SIG-M5 treated with dmso at 0.1 percent for 504 hours (cell line): ENCODE measurements around the gene SYT2.
"Not testable (repeated sequence)": the region's sequence is repeated elsewhere in the genome, so short reads cannot be mapped to it uniquely, and the experiment has no call there.

Experiments
- DNase-seq: peaks from one replicate; lab custom pipeline; 2025; ENCODE audit not compliant: unreplicated experiment; lab: John Stamatoyannopoulos, UW

SYT2 gene

DNA sequence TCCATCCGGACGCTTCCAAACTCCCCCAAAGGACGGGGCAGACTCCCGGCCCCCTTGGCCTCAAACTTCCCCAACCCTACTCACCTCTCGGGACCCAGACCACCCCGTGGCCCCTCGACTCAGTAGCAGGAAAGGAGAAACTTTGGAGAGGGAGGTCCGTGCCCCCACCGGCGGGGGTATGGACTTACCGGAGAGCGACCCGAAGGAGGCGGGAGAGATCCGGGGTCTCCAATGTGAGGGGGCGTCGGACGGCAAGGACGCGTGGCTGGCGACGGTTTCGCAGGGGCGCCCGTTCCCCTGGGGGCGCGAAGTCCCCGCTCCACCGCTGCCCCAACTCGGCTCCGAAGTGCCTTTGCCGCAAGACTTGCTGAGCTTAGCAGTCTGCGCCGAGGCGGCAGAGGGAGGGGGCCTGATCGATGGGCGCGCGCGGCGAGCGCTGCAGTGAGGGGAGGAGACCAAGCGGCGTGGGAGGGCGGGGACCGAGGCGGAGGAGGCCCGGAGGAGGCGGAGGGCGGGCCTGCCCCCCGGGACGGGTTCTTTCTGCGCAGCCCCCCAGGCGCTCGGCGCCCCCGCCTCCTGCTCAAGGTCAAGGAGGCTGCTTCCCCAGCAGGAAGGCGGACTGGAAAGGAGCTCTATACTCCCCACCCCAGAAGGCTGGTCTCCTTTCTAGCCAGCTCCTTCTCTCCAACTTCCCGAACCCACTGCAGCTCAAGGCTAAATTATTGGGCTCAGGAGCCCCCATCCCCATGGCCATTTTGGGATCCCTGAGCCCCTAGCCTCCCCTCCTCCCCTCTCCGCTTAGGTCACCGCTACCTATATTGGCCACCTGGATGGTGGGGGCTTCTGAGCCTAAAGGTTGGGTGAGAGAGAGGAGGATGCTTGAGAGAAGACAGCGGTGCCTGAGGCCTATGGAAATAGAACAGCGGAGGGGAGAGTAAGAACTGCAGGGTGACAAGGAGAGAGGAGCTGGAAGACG, at the start of gene SYT2:
Gene SYT2, minus strand, starts transcription at position 385 of the 976 bp plus-strand sequence. CDS start 104,682 bp downstream, outside the sequence.
- DNase-seq, result no peak

DNA sequence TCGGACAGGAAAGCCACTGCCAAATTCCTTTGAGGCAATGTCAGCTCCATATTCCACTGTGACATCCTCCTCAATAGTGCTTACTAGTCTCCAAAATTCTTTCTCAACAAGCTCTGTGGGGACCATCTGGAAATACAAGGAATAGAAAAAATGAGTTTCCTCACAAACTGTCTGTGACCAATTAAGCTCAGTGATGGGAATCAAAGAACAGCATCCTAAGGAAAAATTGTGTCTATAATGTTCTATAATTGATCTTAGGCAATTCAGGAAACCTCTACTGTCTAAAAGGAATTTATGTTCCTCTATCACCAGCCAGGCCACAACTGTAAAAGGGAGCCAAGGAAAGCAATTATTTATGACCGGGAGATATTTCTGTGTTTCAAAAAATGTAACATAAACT, 46.1 kb upstream of the SYT2 start:
- DNase-seq, result no peak

DNA sequence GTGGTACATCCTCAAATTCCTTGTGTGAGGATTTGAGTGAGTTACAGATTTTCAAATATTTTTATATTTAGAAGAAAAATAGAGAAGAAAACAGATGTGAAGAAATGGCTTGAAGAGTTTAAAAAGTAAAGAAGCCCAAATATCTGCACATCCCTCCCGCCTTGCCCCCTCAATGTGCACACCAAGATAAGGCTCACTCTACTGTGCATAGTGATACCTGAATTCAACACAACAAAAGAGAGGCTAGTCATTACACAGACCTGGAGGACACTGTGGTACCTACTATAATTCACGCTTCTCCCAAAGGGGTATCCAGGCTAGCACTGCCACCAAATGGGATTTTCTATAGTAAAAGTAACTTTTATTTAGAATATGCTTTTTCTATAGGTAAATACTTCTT, 44.0 kb upstream of the SYT2 start:
- no peak for DNase-seq

DNA sequence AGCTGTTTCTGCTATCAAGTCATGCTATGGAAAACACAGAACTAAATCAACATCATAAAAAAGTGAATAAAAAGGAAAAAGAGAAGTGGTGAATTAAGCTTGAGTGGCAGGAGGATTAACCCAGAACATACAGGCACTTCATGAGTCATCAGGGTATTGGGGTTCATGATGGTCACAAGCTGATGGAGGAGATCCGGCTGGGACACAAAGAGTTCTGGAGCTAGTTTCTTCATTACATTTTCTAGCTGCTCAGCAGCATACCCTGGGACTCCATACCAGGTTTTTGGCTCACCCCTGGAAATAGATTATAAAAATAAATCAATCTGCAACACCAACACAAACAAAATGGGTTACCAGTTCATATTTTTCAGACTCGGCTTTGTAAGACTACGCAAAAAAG, 42.5 kb upstream of the SYT2 start:
- peak; percentile 9 for DNase-seq

DNA sequence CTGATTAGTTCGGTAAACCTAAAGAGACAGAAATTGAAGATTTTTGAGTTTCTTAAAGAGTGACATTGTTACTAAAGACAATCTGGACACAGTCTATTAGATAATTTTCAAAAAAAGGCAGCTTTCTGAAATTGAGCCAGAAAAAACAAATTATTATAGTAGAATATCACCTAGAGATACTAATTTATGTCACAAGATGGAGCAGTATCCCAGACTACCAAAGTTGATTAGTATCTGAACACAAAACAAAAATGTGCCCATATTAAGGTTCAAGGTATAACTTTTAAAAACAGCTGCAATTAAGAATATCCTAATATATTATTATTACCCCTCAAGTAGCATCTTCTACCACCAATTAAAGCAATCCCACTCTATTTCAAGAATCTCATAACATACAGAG, 40.5 kb upstream of the SYT2 start:
- DNase-seq, result no peak

DNA sequence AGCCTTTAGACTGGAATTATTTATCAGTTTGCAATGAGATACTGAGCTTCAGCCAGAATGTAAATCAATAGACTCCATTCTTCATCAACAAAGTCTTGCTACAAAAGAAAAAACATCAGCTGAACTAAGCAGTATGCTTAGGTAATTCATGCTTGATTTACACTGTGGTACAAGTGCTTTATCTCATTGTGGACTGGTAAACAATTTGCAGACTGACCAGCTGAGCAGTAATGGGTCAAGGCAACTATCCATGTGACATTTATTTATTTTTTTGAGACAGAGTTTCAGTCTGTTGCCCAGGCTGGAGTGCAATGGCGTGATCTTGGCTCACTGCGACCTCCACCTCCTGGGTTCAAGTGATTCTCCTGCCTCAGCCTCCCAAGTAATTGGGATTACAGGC, 39.8 kb upstream of the SYT2 start:
- no peak for DNase-seq

DNA sequence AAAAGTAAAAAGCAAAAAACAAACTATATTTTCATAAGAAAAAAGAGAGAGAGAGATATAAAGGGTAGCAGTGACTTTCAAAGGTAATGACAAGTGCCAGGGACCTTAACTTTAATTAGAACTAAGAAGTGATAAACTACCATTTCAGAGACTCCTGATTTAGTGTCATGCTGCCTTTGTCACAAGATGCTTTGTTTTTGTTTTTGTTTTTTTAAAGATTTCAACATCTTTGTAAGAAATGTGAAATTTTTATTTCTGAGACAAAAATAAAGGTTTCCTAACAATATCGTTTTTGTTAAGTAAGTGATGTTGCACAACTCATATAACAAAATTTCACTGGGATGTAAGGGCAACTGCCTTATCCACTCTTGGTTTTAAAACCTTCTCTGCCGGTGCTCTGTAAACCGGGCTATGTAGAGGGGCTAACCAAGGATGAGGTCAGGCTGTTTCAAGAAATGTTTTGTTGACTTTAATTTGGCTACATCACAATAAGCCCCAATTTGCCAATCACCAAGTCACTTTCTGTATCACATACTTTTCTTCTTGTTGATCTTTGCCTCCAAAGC, 35.2 kb upstream of the SYT2 start:
- DNase-seq, result no peak

DNA sequence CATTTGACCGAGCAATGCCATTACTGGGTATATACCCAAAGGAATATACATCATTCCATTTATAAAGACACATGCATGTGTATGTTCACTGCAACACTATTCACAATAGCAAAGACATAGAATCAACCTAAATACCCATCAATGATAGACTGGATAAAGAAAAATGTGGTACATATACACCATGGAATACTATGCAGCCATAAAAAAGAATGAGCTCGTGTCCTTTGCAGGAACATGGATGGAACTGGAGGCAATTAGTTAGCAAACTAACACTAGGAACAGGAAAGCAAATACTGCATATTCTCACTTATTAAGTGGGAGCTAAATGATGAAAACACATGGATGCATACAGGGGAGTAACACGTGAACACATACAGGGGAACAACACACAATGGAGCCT, 34.5 kb upstream of the SYT2 start:
- not testable (repeated sequence) for DNase-seq

DNA sequence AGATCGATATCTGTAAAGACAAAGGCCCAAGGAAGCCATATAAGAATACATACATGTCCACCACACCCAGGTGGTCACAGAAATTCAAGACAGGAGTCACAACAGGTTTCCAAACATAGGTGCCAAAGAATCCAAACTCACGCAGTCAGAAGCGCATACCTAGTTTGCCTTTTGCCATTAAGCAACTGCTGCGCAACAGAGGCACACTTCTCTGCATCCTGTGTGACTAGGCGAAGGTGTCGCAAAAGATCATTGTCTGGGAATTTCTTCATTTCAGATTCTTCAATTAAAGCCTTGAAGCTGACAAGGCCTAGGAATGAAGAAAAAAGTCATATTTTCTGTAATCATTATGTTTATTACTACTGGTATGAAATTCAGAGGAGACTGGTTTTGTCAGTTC, 32.2 kb upstream of the SYT2 start:
- DNase-seq, result no peak

DNA sequence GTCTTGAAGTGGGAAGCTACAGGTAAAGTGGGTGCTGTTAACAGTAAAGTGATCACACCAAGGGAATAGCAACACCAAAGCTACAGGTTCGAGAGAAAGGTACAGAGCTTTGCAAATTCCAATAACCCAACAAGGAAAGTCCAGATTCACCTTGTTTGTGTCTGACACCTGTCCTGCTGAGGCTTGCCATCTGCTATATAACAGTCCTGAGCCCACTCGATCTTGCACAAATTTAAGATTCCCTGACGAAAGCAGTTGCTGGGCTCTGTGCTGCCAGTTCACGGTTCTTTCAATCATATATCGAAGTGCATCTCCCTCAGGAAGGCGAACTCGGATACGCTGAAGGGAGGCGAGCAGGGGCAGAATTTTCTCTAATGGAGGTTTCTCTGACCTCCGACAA, 23.0 kb upstream of the SYT2 start:
- DNase-seq, result no peak

DNA sequence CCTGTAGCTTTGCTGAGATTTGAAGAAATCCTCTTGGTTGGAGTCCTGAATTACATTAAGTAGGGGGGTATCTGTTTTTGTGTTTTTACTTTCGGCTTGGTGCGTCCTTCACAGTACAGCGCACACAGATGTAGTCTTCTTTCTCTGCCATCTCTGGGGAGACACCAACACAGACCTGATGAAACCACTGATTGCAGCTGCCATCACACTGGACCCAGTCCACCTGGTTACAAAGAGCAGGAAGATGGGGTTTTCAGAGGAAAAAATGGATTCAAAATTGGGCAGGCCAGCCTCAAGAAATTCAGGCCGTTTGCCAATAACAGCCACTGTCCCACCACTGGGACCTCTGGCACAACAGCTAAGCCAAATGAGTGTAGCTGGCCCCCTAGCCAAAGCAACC, 18.7 kb upstream of the SYT2 start:
- DNase-seq, result no peak

DNA sequence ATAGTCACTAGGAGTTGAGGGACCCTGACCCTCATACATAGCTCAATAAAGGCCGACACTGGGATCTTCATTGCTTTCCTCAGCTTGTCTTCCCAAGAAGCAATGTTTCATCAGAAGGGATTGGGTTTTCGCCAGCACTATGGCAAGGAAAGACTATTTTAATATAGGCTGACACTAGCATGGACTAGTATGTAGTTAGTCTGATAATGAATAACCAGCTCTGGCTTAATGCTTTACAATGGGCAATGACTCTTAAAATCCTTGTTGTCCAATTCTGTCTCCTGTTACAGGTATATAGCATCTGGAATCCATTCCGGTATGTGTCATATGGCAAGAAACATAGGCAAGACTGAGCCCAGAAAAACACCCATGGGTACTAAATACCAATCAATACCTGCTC, 15.3 kb upstream of the SYT2 start:
- DNase-seq, result no peak

DNA sequence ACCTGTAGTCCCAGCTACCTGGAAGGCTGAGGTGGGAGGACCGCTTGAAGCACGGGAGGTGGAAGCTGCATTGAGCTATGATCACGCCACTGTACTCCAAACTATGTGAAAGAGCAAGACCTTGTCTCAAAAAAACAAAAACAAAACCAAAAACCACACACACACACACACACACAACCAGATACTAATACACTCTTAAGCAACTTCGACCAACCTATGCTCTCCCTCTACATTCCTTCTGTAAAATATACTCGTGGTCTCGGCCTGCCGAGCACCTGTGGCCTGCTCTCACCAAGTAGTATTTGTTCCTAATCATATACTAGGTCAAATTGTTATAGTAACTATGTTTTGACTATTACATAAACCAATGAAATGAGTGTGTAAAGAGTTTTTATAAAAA, 13.5 kb upstream of the SYT2 start:
- no peak for DNase-seq

DNA sequence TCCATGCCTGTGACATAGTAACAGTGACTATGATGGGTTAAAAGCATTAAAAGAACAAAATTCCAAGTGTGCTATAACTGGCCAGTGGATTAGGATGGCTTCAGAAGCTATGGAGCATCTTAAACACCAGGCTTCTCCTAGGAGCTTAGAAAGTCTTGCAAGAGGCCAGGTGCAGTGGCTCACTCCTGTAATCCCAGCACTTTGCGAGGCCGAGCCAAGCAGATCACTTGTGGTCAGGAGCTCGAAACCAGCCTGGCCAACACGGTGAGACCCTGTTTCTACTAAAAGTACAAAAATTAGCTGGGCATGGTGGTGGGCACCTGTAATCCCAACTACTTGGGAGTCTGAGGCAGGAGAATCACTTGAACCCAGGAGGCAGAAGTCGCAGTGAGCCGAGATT, 12.8 kb upstream of the SYT2 start:
- DNase-seq, result not testable (repeated sequence)

DNA sequence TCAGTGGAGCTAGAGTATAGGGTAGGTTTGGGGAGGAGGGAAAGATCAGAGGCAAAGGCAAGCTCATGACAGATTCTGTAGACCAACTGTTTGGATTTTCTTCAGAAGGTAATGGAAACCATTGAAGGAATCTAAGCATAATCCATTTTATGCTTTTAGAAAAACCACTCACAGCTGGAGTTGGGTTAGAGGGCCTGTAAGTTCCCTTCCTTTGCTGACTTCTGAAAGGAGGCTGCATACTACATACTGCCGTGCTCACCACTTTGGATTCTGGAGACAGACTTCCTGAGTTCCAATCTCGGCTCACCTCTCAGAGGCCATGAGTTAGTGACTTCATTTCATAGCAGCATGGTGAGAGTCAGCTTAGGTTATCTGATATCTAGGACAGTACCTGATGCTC, 6.4 kb upstream of the SYT2 start:
- no peak for DNase-seq

DNA sequence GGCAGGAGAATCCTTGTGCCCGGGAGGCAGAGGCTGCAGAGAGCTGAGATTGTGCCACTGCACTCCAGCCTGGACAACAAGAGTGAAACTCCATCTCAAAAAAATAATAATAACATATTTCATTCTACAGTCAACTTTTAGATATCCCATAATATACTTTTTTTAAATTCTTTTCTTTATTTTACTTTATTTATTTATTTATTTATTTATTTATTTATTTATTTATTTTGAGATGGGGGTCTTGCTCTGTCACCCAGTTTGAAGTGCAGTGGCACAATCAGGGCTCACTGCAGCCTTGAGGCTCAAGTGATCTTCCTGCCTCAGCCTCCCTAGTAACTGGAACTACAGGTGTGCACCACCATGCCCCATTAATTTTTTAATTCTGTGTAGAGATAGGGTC, 3.9 kb upstream of the SYT2 start:
- DNase-seq, result not testable (repeated sequence)

DNA sequence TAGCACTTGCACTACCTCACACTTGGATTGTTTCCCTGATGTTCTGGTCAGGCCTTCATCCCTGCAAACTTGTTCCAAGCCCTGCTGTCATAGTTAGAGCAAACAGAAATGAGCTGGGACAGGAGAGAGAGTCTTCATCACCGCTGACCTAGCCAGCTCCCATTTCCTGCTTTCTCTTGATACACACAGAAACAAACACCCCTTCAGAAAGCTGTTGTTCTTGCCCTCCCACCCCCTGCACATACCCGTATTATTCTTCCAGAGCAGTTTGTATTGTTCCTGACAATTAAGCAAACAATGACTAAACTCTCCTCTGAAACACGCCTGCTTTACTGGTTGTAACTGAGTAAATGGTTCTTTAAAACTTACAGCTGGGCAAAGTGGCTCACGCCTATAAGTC, 2.9 kb upstream of the SYT2 start:
- DNase-seq, result peak; percentile 70

DNA sequence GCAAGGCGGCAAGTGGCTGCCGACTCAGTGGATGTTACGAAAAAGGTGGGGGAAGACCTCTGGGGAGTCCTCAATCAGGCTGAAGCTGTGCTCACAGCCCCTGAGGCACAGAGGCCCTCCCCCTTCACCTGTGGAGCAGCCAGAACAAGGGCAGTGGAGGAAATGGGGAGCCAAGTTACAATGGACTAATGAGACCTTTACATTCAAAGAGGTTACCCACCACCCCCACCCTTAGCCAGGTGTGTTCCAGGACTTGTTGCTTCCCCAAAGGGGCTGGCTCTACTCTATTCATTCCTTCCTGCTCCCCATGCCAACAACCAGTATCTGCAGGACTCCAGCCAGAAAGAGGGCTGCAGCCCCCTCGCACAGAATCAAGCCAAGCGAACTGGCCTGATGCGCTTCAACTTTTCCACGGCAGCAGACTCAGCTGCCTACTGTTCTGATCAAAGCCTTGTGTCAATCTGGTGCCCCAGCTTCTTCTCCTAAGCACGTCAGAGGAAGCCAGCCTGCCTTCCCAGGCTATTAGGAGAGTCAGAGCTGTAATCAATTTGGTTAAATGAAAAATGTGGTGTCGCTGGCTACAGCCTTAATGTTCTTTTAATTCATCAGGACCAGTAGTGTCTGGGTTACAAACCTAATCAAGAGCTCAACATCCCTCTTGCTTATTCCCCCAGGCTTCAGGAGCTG, 1.8 kb upstream of the SYT2 start:
- no peak for DNase-seq

DNA sequence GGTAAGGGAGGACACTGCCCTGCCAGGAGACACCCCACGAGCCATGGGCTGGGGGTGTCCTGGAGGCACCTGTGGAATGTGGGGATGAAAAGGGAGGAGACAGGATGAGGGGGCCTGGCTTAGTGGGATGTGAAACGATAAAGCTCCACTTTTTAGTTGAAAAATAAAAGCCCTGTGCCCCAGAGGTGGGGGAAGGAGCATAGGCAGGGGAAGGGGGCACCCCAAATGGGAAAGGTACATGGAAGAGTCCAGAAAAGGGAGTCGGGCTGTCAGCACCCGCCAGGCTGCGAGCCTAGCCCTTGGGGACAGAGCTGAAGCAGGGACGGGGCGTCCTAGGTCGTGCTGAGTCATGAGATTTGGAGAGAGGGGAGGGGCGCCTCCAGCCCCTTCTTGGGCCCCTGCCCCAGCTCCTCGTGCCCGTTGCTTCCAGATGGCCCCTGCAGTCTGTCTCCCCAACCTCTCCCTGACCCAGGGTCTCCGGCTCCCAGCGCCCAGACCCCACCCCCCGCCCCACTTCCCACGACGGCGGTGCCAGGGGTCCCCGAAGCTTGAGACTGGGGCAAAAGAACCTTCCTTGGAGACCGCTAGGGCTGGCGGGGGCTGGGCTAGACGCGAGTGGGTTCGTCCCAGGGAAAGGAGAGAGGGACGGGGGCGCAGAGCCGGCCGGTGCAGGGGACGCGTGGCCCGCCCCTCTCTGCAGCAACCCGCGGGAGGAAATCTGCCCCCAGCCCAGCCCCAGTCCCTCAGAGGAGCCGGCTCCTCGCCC, 795 bp downstream of the SYT2 start:
- no peak for DNase-seq

DNA sequence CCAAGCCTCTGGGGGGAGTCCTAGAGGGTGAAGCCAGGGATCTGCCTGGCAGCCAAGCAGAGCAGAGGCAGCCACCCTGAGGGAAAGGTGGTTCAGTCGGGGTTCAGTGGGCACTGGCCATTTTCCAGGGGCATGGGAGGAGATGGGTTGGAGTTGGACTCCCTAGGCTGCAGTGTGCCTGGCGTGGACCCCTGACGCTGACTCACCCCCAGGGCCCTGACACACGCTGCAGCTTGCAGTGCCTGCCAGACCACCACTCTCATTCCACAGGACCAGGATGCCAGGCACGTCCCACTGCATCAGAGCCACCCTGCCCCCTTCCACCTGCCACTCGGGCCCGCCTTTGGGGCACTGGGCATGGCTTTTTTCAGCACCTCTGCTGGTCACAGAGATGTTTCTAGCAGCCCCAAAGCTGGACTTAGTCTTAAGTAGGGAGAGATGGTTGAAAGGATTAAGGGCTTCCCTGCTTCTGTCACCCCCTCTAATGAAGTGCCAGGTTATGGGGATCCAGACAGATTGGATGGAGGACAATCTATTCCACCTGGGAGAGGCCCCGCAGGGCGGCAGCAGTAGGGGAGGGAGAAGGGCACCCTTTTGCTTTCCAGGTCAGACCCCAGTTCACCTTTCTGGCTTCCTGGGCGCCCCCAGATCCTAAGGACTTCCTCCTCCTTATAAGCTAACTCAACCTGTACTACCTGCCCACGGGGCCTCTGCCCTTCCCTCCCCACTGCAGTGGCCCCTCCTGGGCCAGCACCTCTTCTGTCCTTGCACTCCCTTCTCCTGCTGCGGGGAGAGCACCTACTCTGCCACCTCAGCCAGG, 1.6 kb downstream of the SYT2 start:
- DNase-seq, result no peak
